Gastrocnemius medialis (tissue), 4 donors: Measurements from ENCODE around the gene P2RY2. TPM values are rescaled to one million over a fixed set of nuclear protein-coding genes. Genes with fewer than 3 reads are reported as not detected.

ENCODE experiments used
- ATAC-seq, 2 donors: fragments of 150-250 bp; one replicate each; pipeline ENCODE4 v1.9.1; 2016
- DNase-seq, 2 donors: peaks; one replicate each; pipeline ENCODE4 v3.0.0-alpha.2; 2019
- H3K27ac ChIP-seq, 4 donors: fragments of 200-600 bp; sonication (generic); 1 replicate in 1 of 4; 2 replicates in 3 of 4; pipeline ENCODE4 v1.5.1; 2016 to 2018; ENCODE audit warnings: mild to moderate bottlenecking in 2 of 4, moderate library complexity in 1 of 4
- H3K27me3 ChIP-seq, 3 donors: fragments of 200-600 bp; sonication (generic) in 2 of 3; 1 replicate in 1 of 3; 2 replicates in 2 of 3; pipeline versions ENCODE4 v1.5.1 to v1.6.0; 2016 to 2019; ENCODE audit warnings: mild to moderate bottlenecking in 1 of 3, moderate library complexity in 1 of 3
- H3K36me3 ChIP-seq, 2 donors: fragments of 200-600 bp; sonication (generic) in 1 of 2; one replicate each; pipeline ENCODE4 v1.5.1; 2017 to 2018
- H3K4me1 ChIP-seq, 2 donors: fragments of 200-600 bp; sonication (generic) in 1 of 2; one replicate each; pipeline ENCODE4 v1.5.1; 2016 to 2017; ENCODE audit warnings: mild to moderate bottlenecking in 2 of 2
- H3K4me3 ChIP-seq, 4 donors: fragments of 200-600 bp; sonication (generic) in 3 of 4; 1 replicate in 1 of 4; 2 replicates in 3 of 4; pipeline ENCODE4 v1.5.1; 2016 to 2019; ENCODE audit warnings: mild to moderate bottlenecking in 2 of 4
- H3K9me3 ChIP-seq, 3 donors: fragments of 200-600 bp; sonication (generic) in 2 of 3; 1 replicate in 1 of 3; 2 replicates in 2 of 3; pipeline ENCODE4 v1.5.1; 2016 to 2019
- CTCF ChIP-seq, 5 experiments: fragments of 450-650 bp in 3 of 5; fragments of 200-600 bp in 2 of 5; sonication (generic) in 2 of 5; IDR thresholded peaks in 4 of 5; conservative IDR thresholded peaks in 1 of 5; 1 replicate in 4 of 5; 2 replicates in 1 of 5; pipeline ENCODE4 v1.5.1; 2016 to 2019; ENCODE audit warnings: antibody characterized with exemption in 5 of 5, mild to moderate bottlenecking in 3 of 5, moderate library complexity in 3 of 5
- POLR2A ChIP-seq, 2 donors: fragments of 450-650 bp; IDR thresholded peaks; one replicate each; pipeline ENCODE4 v1.6.1; 2017; ENCODE audit warnings: antibody characterized with exemption in 2 of 2, mild to moderate bottlenecking in 2 of 2, moderate library complexity in 2 of 2
- in situ Hi-C, 4 donors: fragments of 200-750 bp; cut with MboI; loops; one replicate each; pipeline versions ENCODE4 v1.15.0 to v1.8.0; 2017; ENCODE audit warnings: low sequenced_read_pairs in 4 of 4
- intact Hi-C: fragments of 100-400 bp; cut with DNase I; formaldehyde crosslinking; loops from one replicate; pipeline ENCODE4 v1.15.1; 2023; ENCODE audit warnings: low total_unique reads
- total RNA-seq, 4 donors: library from RNA; depleted of rRNA; stranded (reverse); fragments of >200 nt; gene quantifications; one replicate each; pipeline versions ENCODE4 v1.1.0 to v1.2.3, GENCODE V29; 2016

The P2RY2 gene
- total RNA-seq, 4 donors from 2014 or later: 21.8 to 52.6 (median 44.5) TPM

- Histone ChIP-seq H3K36me3 (no peaks in the 10 kb centered on the region), H3K4me1 (peaks cover 22 to 29% of the 10 kb centered on the region in 2 donors), H3K4me3 (no peak overlapping the region), H3K27me3 (peaks cover 0 to 2% (median 0%) of the 10 kb centered on the region in 3 donors), H3K27ac (peak overlapping the region in 2 of 4 donors; percentile 51 to 56), H3K9me3 (no peaks in the 10 kb centered on the region)
- DNase-seq (peak; percentile 63 to 92), ATAC-seq (peak; percentile 88 to 90)
- TF ChIP-seq CTCF (IDR thresholded peaks at IDR 0.05 in 4 of 5, conservative IDR thresholded peaks at IDR 0.05 in 1 of 5) (no peak), POLR2A (IDR thresholded peaks at IDR 0.05) (no peak)
- in situ Hi-C loops: no loop called here
- intact Hi-C loops: loop anchor here (2.0 kb wide), 1 partner anchor 26 kb away; no protein-coding TSS in a partner anchor
Measured at GRCh38 chr11:73262851-73263495, 44.9 kb downstream of the P2RY2 start.

- Histone ChIP-seq H3K36me3 (no peaks in the 10 kb centered on the region), H3K4me3 (no peak overlapping the region), H3K9me3 (no peaks in the 10 kb centered on the region), H3K4me1 (peaks cover 17 to 28% of the 10 kb centered on the region in 2 donors), H3K27ac (peak overlapping the region in 2 of 4 donors; percentile 6 to 51), H3K27me3 (peaks cover 0 to 2% (median 0%) of the 10 kb centered on the region in 3 donors)
- DNase-seq (peak in 1 of 2 donors; percentile 8), ATAC-seq (no peak)
- TF ChIP-seq CTCF (IDR thresholded peaks at IDR 0.05 in 4 of 5, conservative IDR thresholded peaks at IDR 0.05 in 1 of 5) (no peak), POLR2A (IDR thresholded peaks at IDR 0.05) (no peak)
- in situ Hi-C loops (no loop called here), intact Hi-C loops (loop anchor here (2.0 kb wide), 1 partner anchor 25 kb away; no protein-coding TSS in a partner anchor)
Measured at GRCh38 chr11:73263640-73264039, 45.6 kb downstream of the P2RY2 start.

- peaks cover 17 to 28% of the 10 kb centered on the region in 2 donors for H3K4me1 ChIP-seq
- no peak for ATAC-seq
- no peaks in the 10 kb centered on the region for H3K36me3 ChIP-seq
- in situ Hi-C loops: no loop called here
- H3K27ac ChIP-seq: no peak overlapping the region
- peak in 1 of 2 donors; percentile 7 for DNase-seq
- intact Hi-C loops: no loop called here
- TF ChIP-seq CTCF (IDR thresholded peaks at IDR 0.05 in 4 of 5, conservative IDR thresholded peaks at IDR 0.05 in 1 of 5) (no peak), POLR2A (IDR thresholded peaks at IDR 0.05) (no peak)
- H3K27me3 ChIP-seq: peaks cover 0 to 2% (median 0%) of the 10 kb centered on the region in 3 donors
- H3K9me3 ChIP-seq: no peaks in the 10 kb centered on the region
- no peak overlapping the region for H3K4me3 ChIP-seq
Measured at GRCh38 chr11:73265278-73265810, 47.3 kb downstream of the P2RY2 start.

GRCh38 chr11:73265853-73266645 is 48.0 kb downstream of the P2RY2 start:
- intact Hi-C loops: no loop called here
- no peak overlapping the region for H3K4me3 ChIP-seq
- TF ChIP-seq CTCF (IDR thresholded peaks at IDR 0.05 in 4 of 5, conservative IDR thresholded peaks at IDR 0.05 in 1 of 5) (no peak), POLR2A (IDR thresholded peaks at IDR 0.05) (no peak)
- peak overlapping the region in 1 of 4 donors; percentile 6 for H3K27ac ChIP-seq
- in situ Hi-C loops: no loop called here
- no peaks in the 10 kb centered on the region for H3K36me3 ChIP-seq
- ATAC-seq (peak; percentile 51 to 60), DNase-seq (peak in 1 of 2 donors; percentile 18)
- H3K9me3 ChIP-seq: no peaks in the 10 kb centered on the region
- peaks cover 0 to 2% (median 0%) of the 10 kb centered on the region in 3 donors for H3K27me3 ChIP-seq
- peaks cover 17 to 28% of the 10 kb centered on the region in 2 donors for H3K4me1 ChIP-seq
